HCT116 (cell line): ENCODE data around the gene ZNF316. TPM values are rescaled to one million over a fixed set of nuclear protein-coding genes. Genes with fewer than 3 reads are reported as not detected.

Source experiments
- ATAC-seq: fragments of 200-7000 bp; cut with Tn5 transposase; 2 replicates; pipeline ENCODE4 v1.9.1; 2020; ENCODE audit warnings: mild to moderate bottlenecking, moderate library complexity
- BruUV-seq: library from RNA; stranded (reverse); fragments of 400-500 nt; replicated peaks from 2 replicates; lab custom pipeline; 2021; lab: Mats Ljungman, UMichigan
- CTCF ChIA-PET: fragments of 300-600 bp; sonication (Branson Sonifier 250); formaldehyde crosslinking; loops from one replicate; lab custom pipeline; 2021; ENCODE audit warnings: antibody characterized with exemption; lab: Charles Lee
- POLR2A ChIA-PET: fragments of 300-600, 350-600 bp; sonication (Branson Sonifier 250); formaldehyde crosslinking; loops from one replicate; lab custom pipeline; 2021; ENCODE audit warnings: antibody characterized with exemption; lab: Charles Lee
- RAD21 ChIA-PET, 2 experiments: fragments of 300-600 bp; sonication (Branson Sonifier 250); formaldehyde crosslinking; loops; one replicate each; lab custom pipeline; 2023; ENCODE audit warnings: low total read pairs in 2 of 2; ENCODE audit not compliant: uncharacterized antibody in 2 of 2, unreplicated experiment in 2 of 2, low non-redundant PET in 1 of 2; lab: Charles Lee
- DNase-seq: peaks from one replicate; pipeline ENCODE4 v3.0.0-alpha.2; 2010; ENCODE audit warnings: low read depth, low spot score
- H2AFZ ChIP-seq: fragments of 200-600 bp; shearing (Covaris generic), sonication (generic); 2 replicates; pipeline ENCODE4 v1.6.1; 2017; ENCODE audit warnings: low read depth, mixed run types, mixed read lengths, antibody characterized with exemption, low read length; ENCODE audit not compliant: poor library complexity, severe bottlenecking
- H3K27ac ChIP-seq: 2 replicates; pipeline ENCODE4 v1.5.1; 2012; ENCODE audit warnings: low read depth, low read length
- H3K27me3 ChIP-seq: fragments of 200-600 bp; sonication (generic); 2 replicates; pipeline ENCODE4 v1.6.1; 2016; ENCODE audit warnings: mixed run types, low read length, mixed read lengths; ENCODE audit not compliant: insufficient read depth
- H3K36me3 ChIP-seq, 2 experiments: fragments of 200-500 bp in 1 of 2; fragments of 200-600 bp in 1 of 2; sonication (Bioruptor generic) in 1 of 2; sonication (generic) in 1 of 2; 2 replicates each; pipeline versions ENCODE4 v1.5.1 to v1.6.1; 2014 to 2016; ENCODE audit warnings: low read length in 2 of 2, inconsistent platforms in 1 of 2, mixed read lengths in 1 of 2, mixed run types in 1 of 2; ENCODE audit not compliant: insufficient read depth in 2 of 2, control insufficient read depth in 1 of 2
- H3K4me1 ChIP-seq, 2 experiments: fragments of 200-600 bp in 1 of 2; sonication (generic) in 1 of 2; 2 replicates each; pipeline versions ENCODE4 v1.5.1 to v1.6.1; 2012 to 2017; ENCODE audit warnings: low read length in 2 of 2, inconsistent platforms in 1 of 2, mild to moderate bottlenecking in 1 of 2, mixed read lengths in 1 of 2, mixed run types in 1 of 2, moderate library complexity in 1 of 2; ENCODE audit not compliant: insufficient read depth in 2 of 2, control insufficient read depth in 1 of 2
- H3K4me2 ChIP-seq: fragments of 200-600 bp; sonication (generic); 2 replicates; pipeline ENCODE4 v1.6.1; 2017; ENCODE audit warnings: mixed run types, low read length, mixed read lengths
- H3K4me3 ChIP-seq, 2 experiments: fragments of 200-600 bp in 1 of 2; sonication (generic) in 1 of 2; replicated peaks in 1 of 2; 2 replicates each; pipeline ENCODE4 v1.5.1; 2011 to 2016; ENCODE audit warnings: low read length in 2 of 2, control low read depth in 1 of 2, low read depth in 1 of 2, mild to moderate bottlenecking in 1 of 2, mixed read lengths in 1 of 2, mixed run types in 1 of 2
- H3K79me2 ChIP-seq: fragments of 200-600 bp; sonication (generic); 2 replicates; pipeline ENCODE4 v1.6.1; 2017; ENCODE audit warnings: mild to moderate bottlenecking, mixed run types, low read length, moderate library complexity, mixed read lengths; ENCODE audit not compliant: insufficient read depth
- H3K9ac ChIP-seq: fragments of 200-600 bp; sonication (generic); 2 replicates; pipeline ENCODE4 v1.6.1; 2016; ENCODE audit warnings: low read length, mixed read lengths
- H3K9me2 ChIP-seq: fragments of 200-600 bp; sonication (generic), shearing (Covaris generic); 2 replicates; pipeline ENCODE4 v1.6.1; 2017; ENCODE audit warnings: mixed run types, mild to moderate bottlenecking, moderate library complexity; ENCODE audit not compliant: insufficient read depth
- H3K9me3 ChIP-seq, 2 experiments: fragments of 200-500 bp in 1 of 2; fragments of 200-600 bp in 1 of 2; sonication (Bioruptor generic) in 1 of 2; sonication (generic) in 1 of 2; 2 replicates each; pipeline ENCODE4 v1.6.1; 2014 to 2017; ENCODE audit warnings: low read length in 2 of 2, mixed read lengths in 2 of 2, inconsistent platforms in 1 of 2, low read depth in 1 of 2, mild to moderate bottlenecking in 1 of 2, mixed run types in 1 of 2, moderate library complexity in 1 of 2; ENCODE audit not compliant: control insufficient read depth in 1 of 2, insufficient read depth in 1 of 2
- H4K20me1 ChIP-seq: fragments of 200-600 bp; sonication (generic), shearing (Covaris generic); 2 replicates; pipeline ENCODE4 v1.6.1; 2017; ENCODE audit warnings: mixed run types, mild to moderate bottlenecking, moderate library complexity; ENCODE audit not compliant: insufficient read depth
- CBX3 ChIP-seq: IDR thresholded peaks from 2 replicates; pipeline ENCODE4 v1.6.1; 2012; ENCODE audit warnings: low read depth
- CEBPB ChIP-seq: IDR thresholded peaks from 2 replicates; pipeline ENCODE4 v1.6.1; 2012; ENCODE audit warnings: low read depth
- EGR1 ChIP-seq: IDR thresholded peaks from 2 replicates; pipeline ENCODE4 v1.6.1; 2012; ENCODE audit warnings: low read depth
- ELF1 ChIP-seq: IDR thresholded peaks from 2 replicates; pipeline ENCODE4 v1.6.1; 2012; ENCODE audit warnings: low read depth, borderline replicate concordance
- EZH2phosphoT487 ChIP-seq: fragments of 200-600 bp; IDR thresholded peaks from 2 replicates; pipeline ENCODE4 v1.6.1; 2018; ENCODE audit warnings: antibody characterized with exemption, borderline replicate concordance
- FOSL1 ChIP-seq: IDR thresholded peaks from 2 replicates; pipeline ENCODE4 v1.6.1; 2012; ENCODE audit warnings: low read depth
- POLR2AphosphoS5 ChIP-seq: IDR thresholded peaks from 2 replicates; pipeline ENCODE4 v1.6.1; 2011; ENCODE audit warnings: mild to moderate bottlenecking, low read depth, low read length, moderate library complexity
- RAD21 ChIP-seq: IDR thresholded peaks from 2 replicates; pipeline ENCODE4 v1.6.1; 2012; ENCODE audit warnings: low read depth, mild to moderate bottlenecking
- SIN3A ChIP-seq: IDR thresholded peaks from 2 replicates; pipeline ENCODE4 v1.6.1; 2012; ENCODE audit warnings: low read depth
- SP1 ChIP-seq: IDR thresholded peaks from 2 replicates; pipeline ENCODE4 v1.6.1; 2012; ENCODE audit warnings: low read depth
- SRF ChIP-seq: IDR thresholded peaks from 2 replicates; pipeline ENCODE4 v1.6.1; 2012; ENCODE audit warnings: low read depth
- YY1 ChIP-seq: IDR thresholded peaks from 2 replicates; pipeline ENCODE4 v1.6.1; 2011; ENCODE audit warnings: low read length, low read depth, moderate library complexity, mild to moderate bottlenecking; ENCODE audit not compliant: insufficient replicate concordance; ENCODE audit errors: extremely low read depth
- ZFX ChIP-seq: fragments of 450-650 bp; IDR thresholded peaks from 2 replicates; pipeline ENCODE4 v1.6.1; 2017
- intact Hi-C: fragments of 100-400 bp; cut with micrococcal nuclease; formaldehyde crosslinking; loops from 2 replicates; pipeline ENCODE4 v1.10.0; 2022
- total RNA-seq: library from RNA; stranded (reverse); gene quantifications from one replicate; pipeline ENCODE4 v1.2.1, GENCODE V29; 2021; ENCODE audit not compliant: unreplicated experiment
- TF ChIP-seq, protein P1 (sequence below), 3 experiments: fragments of 200-600 bp in 1 of 3; sonication (generic) in 1 of 3; IDR thresholded peaks in 2 of 3; conservative IDR thresholded peaks in 1 of 3; 2 replicates each; pipeline ENCODE4 v1.5.1; 2012 to 2017; ENCODE audit warnings: low read depth in 2 of 3, low read length in 2 of 3, antibody characterized with exemption in 1 of 3, borderline replicate concordance in 1 of 3, control low read depth in 1 of 3, mild to moderate bottlenecking in 1 of 3, mixed read lengths in 1 of 3, mixed run types in 1 of 3, moderate library complexity in 1 of 3; ENCODE audit not compliant: insufficient read depth in 1 of 3

The ZNF316 gene
- total RNA-seq, 1 experiment from 2014 or later: 25.0 TPM

GRCh38 chr7:6589151-6589828, 47.8 kb upstream of the ZNF316 start:
- no peak for TF ChIP-seq EGR1
- no peak for TF ChIP-seq FOSL1
- TF ChIP-seq SP1: no peak
- no peak for TF ChIP-seq EZH2phosphoT487
- TF ChIP-seq ELF1: no peak
- TF ChIP-seq SRF: no peak
- no peak; the same call in 1 of the 2 replicates for ATAC-seq
- ChIA-PET POLR2A (interaction anchor here (0.7 kb wide), 1 partner anchor 31 kb away, joined by 3 read pairs; no protein-coding TSS in a partner anchor), CTCF (interaction anchor here (0.6 to 1.2 kb wide), 5 partner anchors 9 to 341 kb away, joined by 3 to 7 read pairs (median 4); partner anchors contain the start of gene ZDHHC4), RAD21 (no interaction called here)
- intact Hi-C loops: loop anchor here (10.0 kb wide), 1 partner anchor 266 kb away; no protein-coding TSS in a partner anchor
- H3K27me3 ChIP-seq: no peaks in the 10 kb centered on the region
- H3K4me3 ChIP-seq: no peak overlapping the region; a peak in 1 of 4 replicates
- no peaks in the 10 kb centered on the region for H3K9me2 ChIP-seq
- H3K4me2 ChIP-seq: peak overlapping the region; percentile 51
- no peak overlapping the region for H2AFZ ChIP-seq
- peaks cover 18% of the 10 kb centered on the region; the same call in 1 of the 2 replicates for H3K79me2 ChIP-seq
- H3K9ac ChIP-seq: peak overlapping the region; percentile 38; the same call in 1 of the 2 replicates
- H3K36me3 ChIP-seq: peaks cover 9 to 17% of the 10 kb centered on the region in 2 experiments; a peak in 3 of 4 replicates
- no peak for DNase-seq
- H3K4me1 ChIP-seq: peaks cover 9 to 17% of the 10 kb centered on the region in 2 experiments
- H3K27ac ChIP-seq: peak overlapping the region; percentile 84; the same call in 1 of the 2 replicates
- no TSS peak for BruUV-seq
- H4K20me1 ChIP-seq: no peaks in the 10 kb centered on the region
- H3K9me3 ChIP-seq: no peaks in the 10 kb centered on the region

GRCh38 chr7:6589829-6590644, 47.1 kb upstream of the ZNF316 start, which contains the start of gene INTS15:
TSS of gene INTS15 (plus strand) at chr7:6590021. CDS start at chr7:6590284, 263 bp downstream.
- Histone ChIP-seq H4K20me1 (no peaks in the 10 kb centered on the region), H3K4me1 (peaks cover 9 to 17% of the 10 kb centered on the region in 2 experiments), H3K9ac (peak within 1 kb of the TSS; percentile 68), H3K9me3 (no peaks in the 10 kb centered on the region), H3K79me2 (peaks cover 18% of the 10 kb centered on the region; the same call in 1 of the 2 replicates), H3K4me3 (peak within 1 kb of the TSS; percentile 82 to 86), H3K27ac (peak within 1 kb of the TSS; percentile 84), H2AFZ (no peak within 1 kb of the TSS), H3K36me3 (peaks cover 9 to 15% of the 10 kb centered on the region in 2 experiments; a peak in 3 of 4 replicates), H3K4me2 (peak within 1 kb of the TSS; percentile 85), H3K9me2 (no peaks in the 10 kb centered on the region), H3K27me3 (no peaks in the 10 kb centered on the region)
- no TSS peak for BruUV-seq
- ChIA-PET RAD21 (no interaction called here), POLR2A (interaction anchor here (0.7 kb wide), 1 partner anchor 32 kb away, joined by 3 read pairs; no protein-coding TSS in a partner anchor), CTCF (interaction anchor here (0.6 to 1.2 kb wide), 6 partner anchors 9 to 340 kb away, joined by 3 to 7 read pairs (median 4); partner anchors contain the start of gene ZDHHC4)
- intact Hi-C loops: loop anchor here (10.0 kb wide), 1 partner anchor 265 kb away; no protein-coding TSS in a partner anchor
- DNase-seq (peak; percentile 69), ATAC-seq (peak; percentile 92)
- TF ChIP-seq RAD21 (peak; percentile 26; the same call in 1 of the 2 replicates), POLR2AphosphoS5 (peak; percentile 97), YY1 (peak; percentile 84), FOSL1 (no peak), CBX3 (0 out of 2 replicates have a peak, but pooled peaks have one; percentile 41), ZFX (peak; percentile 96), SIN3A (0 out of 2 replicates have a peak, but pooled peaks have one; percentile 20), CEBPB (no peak), EZH2phosphoT487 (no peak)
- TF ChIP-seq, protein P1, sequence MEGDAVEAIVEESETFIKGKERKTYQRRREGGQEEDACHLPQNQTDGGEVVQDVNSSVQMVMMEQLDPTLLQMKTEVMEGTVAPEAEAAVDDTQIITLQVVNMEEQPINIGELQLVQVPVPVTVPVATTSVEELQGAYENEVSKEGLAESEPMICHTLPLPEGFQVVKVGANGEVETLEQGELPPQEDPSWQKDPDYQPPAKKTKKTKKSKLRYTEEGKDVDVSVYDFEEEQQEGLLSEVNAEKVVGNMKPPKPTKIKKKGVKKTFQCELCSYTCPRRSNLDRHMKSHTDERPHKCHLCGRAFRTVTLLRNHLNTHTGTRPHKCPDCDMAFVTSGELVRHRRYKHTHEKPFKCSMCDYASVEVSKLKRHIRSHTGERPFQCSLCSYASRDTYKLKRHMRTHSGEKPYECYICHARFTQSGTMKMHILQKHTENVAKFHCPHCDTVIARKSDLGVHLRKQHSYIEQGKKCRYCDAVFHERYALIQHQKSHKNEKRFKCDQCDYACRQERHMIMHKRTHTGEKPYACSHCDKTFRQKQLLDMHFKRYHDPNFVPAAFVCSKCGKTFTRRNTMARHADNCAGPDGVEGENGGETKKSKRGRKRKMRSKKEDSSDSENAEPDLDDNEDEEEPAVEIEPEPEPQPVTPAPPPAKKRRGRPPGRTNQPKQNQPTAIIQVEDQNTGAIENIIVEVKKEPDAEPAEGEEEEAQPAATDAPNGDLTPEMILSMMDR (IDR thresholded peaks at IDR 0.05 in 2 of 3, conservative IDR thresholded peaks at IDR 0.05 in 1 of 3; ENCODE audit: borderline replicate concordance in 1 of 3, insufficient read depth in 1 of 3, low read depth in 2 of 3, low read length in 2 of 3): peak in 2 of 3 experiments; percentile 46 to 47; a peak in 4 of 6 replicates
